Activated gamma-delta T cell (primary cell): ENCODE measurements around the gene PXK.

ENCODE experiments used
- DNase-seq: peaks from one replicate; lab custom pipeline; 2025; lab: John Stamatoyannopoulos, UW

PXK gene

DNA sequence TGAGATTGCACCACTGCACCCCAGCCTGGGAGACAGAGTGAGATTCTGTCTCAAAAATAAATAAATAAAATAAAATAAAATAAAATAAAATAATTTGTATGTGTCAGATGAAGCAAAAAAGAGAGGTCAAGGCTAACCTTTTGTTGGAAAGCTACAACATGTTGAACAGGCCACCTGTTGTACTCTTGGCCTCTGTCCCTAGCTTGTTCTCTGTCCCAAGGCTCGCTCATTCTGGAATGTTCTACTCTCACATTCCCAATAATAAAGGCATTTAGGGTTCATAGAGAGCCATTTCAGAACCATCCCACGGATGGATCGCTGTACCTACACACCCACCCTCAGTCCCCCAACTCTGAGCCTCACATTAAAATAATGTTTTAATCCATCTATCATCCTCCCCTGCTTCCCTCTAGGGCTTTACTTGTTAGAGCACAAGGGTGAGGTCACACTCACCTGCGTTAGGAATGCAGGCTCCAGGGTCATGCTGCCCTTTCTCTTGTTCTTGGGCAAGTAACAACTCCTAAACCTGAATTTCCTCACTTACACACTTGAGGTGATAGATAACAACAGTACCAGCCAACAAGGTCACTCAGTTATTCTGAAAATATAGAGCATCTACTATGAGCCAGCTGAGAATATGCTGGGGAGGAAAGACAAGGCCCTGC lies 134.3 kb downstream of the PXK start:
- DNase-seq = no peak

DNA sequence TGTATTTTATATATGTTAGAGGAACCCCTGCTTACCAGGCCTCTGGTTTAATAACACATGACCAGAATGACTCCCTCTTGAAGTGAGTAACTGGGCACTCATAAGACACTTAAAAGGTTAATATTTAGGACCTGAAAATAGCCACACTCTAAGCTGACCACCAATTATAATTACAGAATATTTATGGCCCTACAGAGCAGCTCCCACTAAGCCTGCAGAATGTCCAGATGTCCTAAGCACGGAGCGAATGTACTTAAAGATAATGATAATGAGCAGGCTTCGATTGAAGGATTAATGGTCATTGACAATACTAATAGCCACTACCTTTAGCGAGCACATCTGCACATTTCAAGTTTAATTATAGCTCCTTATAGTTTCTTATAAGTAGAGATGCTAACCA lies 136.4 kb downstream of the PXK start:
- no peak for DNase-seq

- DNase-seq = no peak
These were observed 137.8 kb downstream of the PXK start for GRCh38 chr3:58470363-58471024.

DNA sequence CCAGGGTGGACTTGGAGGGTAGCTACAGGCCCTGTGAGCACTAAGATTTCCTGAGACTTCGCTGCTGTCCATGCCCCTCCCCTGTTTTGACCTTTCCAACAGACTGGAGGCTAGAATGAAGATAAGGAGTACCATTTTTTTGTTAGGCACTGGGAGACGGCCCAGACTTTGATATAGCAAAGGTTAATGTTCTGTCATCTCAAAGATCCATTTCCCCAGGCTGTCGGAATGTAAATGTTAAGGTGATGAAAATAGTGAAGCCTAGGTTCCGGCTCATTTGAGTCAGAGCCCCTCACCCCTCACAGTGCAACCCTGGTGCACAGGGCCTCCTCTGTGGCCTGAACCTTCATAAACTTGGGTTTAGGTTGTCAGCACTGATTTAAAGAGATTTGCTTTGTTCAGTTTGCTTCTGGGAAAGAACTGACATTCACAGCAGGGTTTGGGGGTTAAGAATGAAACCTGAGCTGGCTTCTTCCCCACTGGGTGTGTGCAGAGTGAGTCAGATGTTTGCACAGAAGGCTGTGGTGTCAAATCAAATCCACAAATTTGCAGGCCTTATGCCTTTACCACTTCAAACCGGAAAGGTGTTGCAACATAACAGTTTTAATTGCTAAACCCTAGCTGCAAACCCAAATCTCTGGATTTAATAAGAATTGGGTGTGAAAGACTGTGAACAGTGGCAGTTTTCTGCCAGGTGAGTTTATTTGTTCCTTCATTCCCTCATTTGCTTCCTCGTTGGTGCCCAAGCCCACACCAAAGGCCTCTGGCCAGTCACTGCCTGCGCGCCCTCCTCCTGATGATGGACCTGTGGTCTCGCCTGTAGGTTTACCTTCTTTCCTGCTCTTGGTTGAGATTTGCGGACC lies 138.6 kb downstream of the PXK start:
- no peak for DNase-seq

DNA sequence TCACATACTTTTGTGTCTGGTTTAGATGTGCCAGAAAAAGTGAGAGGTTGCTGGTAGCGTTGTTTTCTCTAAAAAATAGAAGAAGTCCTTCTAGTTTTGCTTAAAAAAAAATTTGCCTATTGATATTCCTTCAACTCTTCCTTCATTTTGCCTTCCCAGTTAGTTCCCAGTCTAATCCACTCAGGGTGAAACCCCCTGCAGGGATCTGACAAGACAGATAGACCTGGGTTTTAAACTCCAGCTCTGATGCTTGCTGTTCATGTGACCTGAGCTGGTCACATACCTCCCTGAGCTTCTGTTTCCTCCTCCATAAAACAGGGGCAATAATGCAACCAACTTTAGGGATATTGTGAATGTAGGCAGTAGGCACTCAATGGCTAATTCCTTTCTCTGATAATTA lies 140.6 kb downstream of the PXK start:
- no peak for DNase-seq

GRCh38 chr3:58474348-58474911 lies 141.7 kb downstream of the PXK start:
- DNase-seq = no peak

- no peak for DNase-seq
These were observed 142.4 kb downstream of the PXK start for GRCh38 chr3:58474967-58475578.
